ENCODE results near the gene PDE4D. TPM values are rescaled to one million over a fixed set of nuclear protein-coding genes. Genes with fewer than 3 reads are reported as not detected.

PDE4D gene
- total RNA-seq, 2 experiments from 2014 or later: 164 to 175 TPM

GRCh38 chr5:59037041-59037440 is 856.5 kb downstream of the PDE4D start:
- H3K27ac ChIP-seq (ENCODE audit: low read depth in 1 of 2, low read length in 2 of 2): peak overlapping the region in 1 of 2 donors; percentile 20
- H3K36me3 ChIP-seq (ENCODE audit: insufficient read depth, low read length): peaks cover 7% of the 10 kb centered on the region
- CTCF ChIA-PET: interaction anchor here (3.2 to 3.6 kb wide), 2 partner anchors 91 to 137 kb away, joined by 25 to 29 read pairs; no protein-coding TSS in a partner anchor
- no peaks in the 10 kb centered on the region for H3K27me3 Mint-ChIP-seq
- peak overlapping the region; percentile 96 for H3K27ac Mint-ChIP-seq
- intact Hi-C loops (cut with DNase I, micrococcal nuclease): loop anchor here in 1 of 2 experiments (5.0 to 10.0 kb wide), 2 partner anchors 50 to 328 kb away; no protein-coding TSS in a partner anchor
- H3K4me1 ChIP-seq (ENCODE audit: insufficient read depth, low read length): peaks cover 14% of the 10 kb centered on the region
- no peak for DNase-seq
- H3K9me3 Mint-ChIP-seq: no peaks in the 10 kb centered on the region
- H3K4me1 Mint-ChIP-seq (ENCODE audit: low read depth): peaks cover 79% of the 10 kb centered on the region
- H3K4me3 ChIP-seq (ENCODE audit: low read length): peak overlapping the region; percentile 82
- no peaks in the 10 kb centered on the region for H3K27me3 ChIP-seq (ENCODE audit: control insufficient read depth in 1 of 2, insufficient read depth in 2 of 2, low read length in 2 of 2)
- peaks cover 49% of the 10 kb centered on the region for H3K36me3 Mint-ChIP-seq (ENCODE audit: low read depth)
- no peaks in the 10 kb centered on the region for H3K9me3 ChIP-seq (ENCODE audit: control insufficient read depth in 1 of 2, insufficient read depth in 1 of 2, low read length in 2 of 2)
- no peak for ATAC-seq (ENCODE audit: poor library complexity)
- no peak for TF ChIP-seq CTCF (IDR thresholded peaks at IDR 0.05)
- POLR2A ChIA-PET: interaction anchor here (0.8 to 4.4 kb wide), 5 partner anchors 52 to 137 kb away, joined by 3 to 69 read pairs (median 36); no protein-coding TSS in a partner anchor
- H3K4me3 Mint-ChIP-seq: peak overlapping the region; percentile 86

GRCh38 chr5:59036274-59036961 is 857.1 kb downstream of the PDE4D start:
- POLR2A ChIA-PET: interaction anchor here (0.8 to 4.4 kb wide), 5 partner anchors 53 to 138 kb away, joined by 3 to 69 read pairs (median 36); no protein-coding TSS in a partner anchor
- H3K9me3 ChIP-seq (ENCODE audit: control insufficient read depth in 1 of 2, insufficient read depth in 1 of 2, low read length in 2 of 2): no peaks in the 10 kb centered on the region
- H3K27ac ChIP-seq (ENCODE audit: low read depth in 1 of 2, low read length in 2 of 2): no peak overlapping the region
- peaks cover 10% of the 10 kb centered on the region for H3K36me3 ChIP-seq (ENCODE audit: insufficient read depth, low read length)
- ATAC-seq (ENCODE audit: poor library complexity): peak; percentile 34
- no peak for TF ChIP-seq CTCF (IDR thresholded peaks at IDR 0.05)
- peak overlapping the region; percentile 82 for H3K4me3 ChIP-seq (ENCODE audit: low read length)
- intact Hi-C loops (cut with DNase I, micrococcal nuclease): loop anchor here in 1 of 2 experiments (5.0 to 10.0 kb wide), 2 partner anchors 51 to 328 kb away; no protein-coding TSS in a partner anchor
- no peaks in the 10 kb centered on the region for H3K9me3 Mint-ChIP-seq
- no peaks in the 10 kb centered on the region for H3K27me3 ChIP-seq (ENCODE audit: control insufficient read depth in 1 of 2, insufficient read depth in 2 of 2, low read length in 2 of 2)
- peaks cover 13% of the 10 kb centered on the region for H3K4me1 ChIP-seq (ENCODE audit: insufficient read depth, low read length)
- no peaks in the 10 kb centered on the region for H3K27me3 Mint-ChIP-seq
- peak overlapping the region; percentile 86 for H3K4me3 Mint-ChIP-seq
- CTCF ChIA-PET: interaction anchor here (0.7 to 3.6 kb wide), 5 partner anchors 50 to 137 kb away, joined by 3 to 29 read pairs (median 7); no protein-coding TSS in a partner anchor
- H3K27ac Mint-ChIP-seq: peak overlapping the region; percentile 96
- peaks cover 78% of the 10 kb centered on the region for H3K4me1 Mint-ChIP-seq (ENCODE audit: low read depth)
- H3K36me3 Mint-ChIP-seq (ENCODE audit: low read depth): peaks cover 54% of the 10 kb centered on the region
- DNase-seq: peak in 12 of 14 experiments; percentile 23 to 79 (median 56)

- Histone ChIP-seq H3K4me3 (ENCODE audit: low read length) (peak overlapping the region; percentile 11), H3K9me3 (ENCODE audit: control insufficient read depth in 1 of 2, insufficient read depth in 1 of 2, low read length in 2 of 2) (no peaks in the 10 kb centered on the region), H3K27me3 (ENCODE audit: control insufficient read depth in 1 of 2, insufficient read depth in 2 of 2, low read length in 2 of 2) (no peaks in the 10 kb centered on the region), H3K4me1 (ENCODE audit: insufficient read depth, low read length) (peaks cover 16% of the 10 kb centered on the region), H3K36me3 (ENCODE audit: insufficient read depth, low read length) (peaks cover 13% of the 10 kb centered on the region), H3K27ac (ENCODE audit: low read depth in 1 of 2, low read length in 2 of 2) (no peak overlapping the region)
- H3K9me3 Mint-ChIP-seq: no peaks in the 10 kb centered on the region
- POLR2A ChIA-PET: interaction anchor here (1.7 to 4.4 kb wide), 4 partner anchors 89 to 139 kb away, joined by 4 to 69 read pairs (median 43); no protein-coding TSS in a partner anchor
- intact Hi-C loops (cut with DNase I, micrococcal nuclease): loop anchor here in 1 of 2 experiments (5.0 to 10.0 kb wide), 2 partner anchors 52 to 329 kb away; no protein-coding TSS in a partner anchor
- peaks cover 59% of the 10 kb centered on the region for H3K36me3 Mint-ChIP-seq (ENCODE audit: low read depth)
- H3K27me3 Mint-ChIP-seq: no peaks in the 10 kb centered on the region
- peak overlapping the region; percentile 86 for H3K4me3 Mint-ChIP-seq
- no peak for TF ChIP-seq CTCF (IDR thresholded peaks at IDR 0.05)
- H3K4me1 Mint-ChIP-seq (ENCODE audit: low read depth): peaks cover 75% of the 10 kb centered on the region
- DNase-seq (no peak), ATAC-seq (ENCODE audit: poor library complexity) (no peak)
- H3K27ac Mint-ChIP-seq: peak overlapping the region; percentile 96
- CTCF ChIA-PET: interaction anchor here (1.0 to 3.6 kb wide), 6 partner anchors 41 to 138 kb away, joined by 3 to 29 read pairs (median 7); no protein-coding TSS in a partner anchor
Observed at GRCh38 chr5:59035681-59036080, 857.8 kb downstream of the PDE4D start.
